HG03139 (cell line): ENCODE measurements around the gene GAB4.
"Not testable (repeated sequence)": the region's sequence is repeated elsewhere in the genome, so short reads cannot be mapped to it uniquely, and the experiment has no call there.

Source experiments
- ATAC-seq: cut with Tn5 transposase; IDR thresholded peaks from one replicate; pipeline ENCODE4 v1.9.1; 2021; ENCODE audit not compliant: unreplicated experiment

Gene GAB4

GRCh38 chr22:17007852-17008731 lies at the start of gene GAB4:
TSS of gene GAB4 (minus strand) at chr22:17008222. CDS start at chr22:17008114, 108 bp downstream.
- no peak for ATAC-seq

GRCh38 chr22:17056807-17057206 lies 48.8 kb upstream of the GAB4 start:
- no peak for ATAC-seq

GRCh38 chr22:17056058-17056457 lies 48.0 kb upstream of the GAB4 start:
- ATAC-seq = no peak

GRCh38 chr22:17047656-17048055 lies 39.6 kb upstream of the GAB4 start:
- no peak for ATAC-seq

GRCh38 chr22:17046566-17047348 lies 38.7 kb upstream of the GAB4 start:
- no peak for ATAC-seq

GRCh38 chr22:17043521-17043920 lies 35.5 kb upstream of the GAB4 start:
- ATAC-seq = no peak

- peak; percentile 59 for ATAC-seq
These were observed 29.1 kb upstream of the GAB4 start for GRCh38 chr22:17036842-17037711.

- ATAC-seq = not testable (repeated sequence)
These were observed 28.2 kb upstream of the GAB4 start for GRCh38 chr22:17035976-17036841.

- no peak for ATAC-seq
These were observed 27.2 kb upstream of the GAB4 start for GRCh38 chr22:17035246-17035645.

- ATAC-seq = not testable (repeated sequence)
These were observed 26.5 kb upstream of the GAB4 start for GRCh38 chr22:17034532-17034931.

- ATAC-seq = not testable (repeated sequence)
These were observed 24.3 kb upstream of the GAB4 start for GRCh38 chr22:17032277-17032676.

- not testable (repeated sequence) for ATAC-seq
These were observed 16.4 kb upstream of the GAB4 start for GRCh38 chr22:17024380-17024779.

GRCh38 chr22:17015552-17015951 lies 7.5 kb upstream of the GAB4 start:
- ATAC-seq = not testable (repeated sequence)

- ATAC-seq = not testable (repeated sequence)
These were observed 6.0 kb upstream of the GAB4 start for GRCh38 chr22:17014101-17014440.

- no peak for ATAC-seq
These were observed 5.5 kb upstream of the GAB4 start for GRCh38 chr22:17013396-17014100.

- no peak for ATAC-seq
These were observed 4.2 kb upstream of the GAB4 start for GRCh38 chr22:17012267-17012666.

GRCh38 chr22:17009640-17010291 lies 1.7 kb upstream of the GAB4 start:
- ATAC-seq = no peak

- ATAC-seq = no peak
These were observed 765 bp downstream of the GAB4 start for GRCh38 chr22:17007257-17007656.

GRCh38 chr22:16989915-16990314 lies 18.1 kb downstream of the GAB4 start:
- ATAC-seq = no peak
